SK-N-SH (cell line): ENCODE results near the gene CSNK2A3. TPM values are rescaled to one million over a fixed set of nuclear protein-coding genes. Genes with fewer than 3 reads are reported as not detected.

Experiments
- CTCF ChIA-PET: fragments of 300-600, 350-600 bp; formaldehyde crosslinking; extraction: SDS; loops from one replicate; lab custom pipeline; 2021; lab: Yijun Ruan, JAX
- POLR2A ChIA-PET: fragments of 350-600 bp; sonication (Branson Sonifier 250); formaldehyde crosslinking; extraction: SDS; loops from one replicate; lab custom pipeline; 2020; ENCODE audit warnings: antibody characterized with exemption, inconsistent platforms; lab: Yijun Ruan, JAX
- DNase-seq: peaks from one replicate; pipeline ENCODE4 v3.0.0; 2012
- H2AFZ ChIP-seq: fragments of 200-600 bp; sonication (generic); 2 replicates; pipeline ENCODE4 v1.8.1; 2016; ENCODE audit warnings: antibody characterized with exemption, mild to moderate bottlenecking, low read depth
- H3F3A ChIP-seq: fragments of 200-600 bp; sonication (generic); replicated peaks from 2 replicates; pipeline ENCODE3; 2016; ENCODE audit warnings: antibody characterized with exemption, mild to moderate bottlenecking; ENCODE audit not compliant: insufficient read depth
- H3K27ac ChIP-seq, 2 experiments: fragments of 200-500 bp in 1 of 2; fragments of 200-600 bp in 1 of 2; sonication (Bioruptor generic) in 1 of 2; sonication (generic), shearing (Covaris generic) in 1 of 2; 2 replicates each; pipeline versions ENCODE4 v1.5.1 to v1.6.1; 2014 to 2016; ENCODE audit warnings: low read depth in 2 of 2, inconsistent platforms in 1 of 2, low read length in 1 of 2, mild to moderate bottlenecking in 1 of 2, mixed read lengths in 1 of 2
- H3K27me3 ChIP-seq: fragments of 200-600 bp; sonication (generic), shearing (Covaris generic); 2 replicates; pipeline ENCODE4 v1.6.1; 2016; ENCODE audit warnings: mixed run types; ENCODE audit not compliant: insufficient read depth
- H3K36me3 ChIP-seq, 2 experiments: fragments of 200-500 bp in 1 of 2; fragments of 200-600 bp in 1 of 2; sonication (Bioruptor generic) in 1 of 2; sonication (generic) in 1 of 2; replicated peaks in 1 of 2; 2 replicates each; pipeline versions ENCODE3 to v1.5.1; 2014 to 2016; ENCODE audit warnings: low read length in 1 of 2, mild to moderate bottlenecking in 1 of 2; ENCODE audit not compliant: insufficient read depth in 2 of 2, control insufficient read depth in 1 of 2
- H3K4me1 ChIP-seq, 2 experiments: fragments of 200-500 bp in 1 of 2; fragments of 200-600 bp in 1 of 2; sonication (Bioruptor generic) in 1 of 2; sonication (generic), shearing (Covaris generic) in 1 of 2; 2 replicates each; pipeline versions ENCODE4 v1.5.1 to v1.6.1; 2014 to 2016; ENCODE audit warnings: low read depth in 1 of 2, low read length in 1 of 2, mixed run types in 1 of 2; ENCODE audit not compliant: insufficient read depth in 2 of 2, control insufficient read depth in 1 of 2
- H3K4me2 ChIP-seq: fragments of 200-600 bp; sonication (generic), shearing (Covaris generic); 2 replicates; pipeline ENCODE4 v1.6.1; 2017; ENCODE audit warnings: mixed run types
- H3K4me3 ChIP-seq, 2 experiments: fragments of 200-500 bp in 1 of 2; fragments of 200-600 bp in 1 of 2; sonication (Bioruptor generic) in 1 of 2; sonication (generic), shearing (Covaris generic) in 1 of 2; 2 replicates each; pipeline versions ENCODE4 v1.5.1 to v1.8.1; 2014 to 2016; ENCODE audit warnings: low read depth in 2 of 2, inconsistent platforms in 1 of 2, low read length in 1 of 2, mild to moderate bottlenecking in 1 of 2, mixed read lengths in 1 of 2, moderate library complexity in 1 of 2
- H3K79me2 ChIP-seq: fragments of 200-600 bp; sonication (generic); 2 replicates; pipeline ENCODE4 v1.8.1; 2017; ENCODE audit warnings: mild to moderate bottlenecking; ENCODE audit not compliant: insufficient read depth
- H3K9ac ChIP-seq: fragments of 200-600 bp; sonication (generic); 2 replicates; pipeline ENCODE4 v1.6.1; 2017; ENCODE audit warnings: mixed run types
- H3K9me2 ChIP-seq: fragments of 200-600 bp; sonication (generic); 2 replicates; pipeline ENCODE4 v1.6.1; 2017; ENCODE audit warnings: mixed run types
- H3K9me3 ChIP-seq: fragments of 200-600 bp; sonication (generic); 2 replicates; pipeline ENCODE4 v1.6.1; 2017; ENCODE audit warnings: mixed run types, mild to moderate bottlenecking, moderate library complexity
- H4K20me1 ChIP-seq: fragments of 200-600 bp; sonication (generic); 2 replicates; pipeline ENCODE4 v1.6.1; 2017; ENCODE audit warnings: mild to moderate bottlenecking, mixed run types; ENCODE audit not compliant: insufficient read depth
- EZH2phosphoT487 ChIP-seq: fragments of 200-600 bp; sonication (generic); IDR thresholded peaks from 2 replicates; pipeline ENCODE4 v1.6.1; 2017; ENCODE audit warnings: low read depth, mixed run types, mild to moderate bottlenecking, antibody characterized with exemption, moderate library complexity, borderline replicate concordance
- GABPA ChIP-seq: IDR thresholded peaks from 2 replicates; pipeline ENCODE4 v1.4.0; 2012; ENCODE audit warnings: low read depth, mild to moderate bottlenecking
- MEF2A ChIP-seq: IDR thresholded peaks from 2 replicates; pipeline ENCODE4 v1.4.0; 2012; ENCODE audit warnings: low read depth, borderline replicate concordance
- MXI1 ChIP-seq: IDR thresholded peaks from 2 replicates; pipeline ENCODE4 v1.6.1; 2012; ENCODE audit warnings: mild to moderate bottlenecking, low read depth, low read length, improper control_type of control experiment
- NRF1 ChIP-seq: IDR thresholded peaks from 2 replicates; pipeline ENCODE4 v1.6.1; 2012; ENCODE audit warnings: low read depth, mild to moderate bottlenecking, low read length
- POLR2AphosphoS5 ChIP-seq: IDR thresholded peaks from 2 replicates; pipeline ENCODE4 v1.6.1; 2012; ENCODE audit warnings: low read depth, low read length
- RAD21 ChIP-seq: IDR thresholded peaks from 2 replicates; pipeline ENCODE4 v1.6.1; 2012; ENCODE audit warnings: mild to moderate bottlenecking, low read length
- SMC3 ChIP-seq: IDR thresholded peaks from 2 replicates; pipeline ENCODE4 v1.6.1; 2012; ENCODE audit warnings: low read depth, low read length, improper control_type of control experiment
- TAF1 ChIP-seq: IDR thresholded peaks from 2 replicates; pipeline ENCODE4 v1.6.1; 2012; ENCODE audit warnings: low read depth, mild to moderate bottlenecking, low read length, moderate library complexity, borderline replicate concordance
- TEAD4 ChIP-seq: IDR thresholded peaks from 2 replicates; pipeline ENCODE4 v1.4.0; 2012; ENCODE audit warnings: mild to moderate bottlenecking, borderline replicate concordance; ENCODE audit not compliant: insufficient read depth
- YY1 ChIP-seq: IDR thresholded peaks from 2 replicates; pipeline ENCODE4 v1.4.0; 2012; ENCODE audit warnings: low read depth, mild to moderate bottlenecking
- WGBS: methylation state at CpG from one replicate; pipeline ENCODE4 v1.1.6; 2017; ENCODE audit warnings: low lambda C conversion rate; 5-methylcytosine and 5-hydroxymethylcytosine counted together
- polyA plus RNA-seq, 3 experiments: library from polyadenylated mRNA; depleted of rRNA; stranded (reverse); fragments of >200 nt; gene quantifications; 2 replicates each; pipeline ENCODE4 v1.2.3, GENCODE V29; 2012
- TF ChIP-seq, protein P1 (sequence below): IDR thresholded peaks from 2 replicates; pipeline ENCODE4 v1.4.0; 2012; ENCODE audit warnings: low read depth, borderline replicate concordance
- TF ChIP-seq, protein P2 (sequence below): IDR thresholded peaks from 2 replicates; pipeline ENCODE4 v1.4.0; 2012; ENCODE audit warnings: low read depth
- TF ChIP-seq, protein P3 (sequence below): IDR thresholded peaks from 2 replicates; pipeline ENCODE4 v1.6.1; 2012; ENCODE audit warnings: mild to moderate bottlenecking, low read depth, low read length, moderate library complexity
- TF ChIP-seq, protein P4 (sequence below): fragments of 150-350 bp; IDR thresholded peaks from 2 replicates; pipeline ENCODE4 v1.6.1; 2017; ENCODE audit warnings: antibody characterized with exemption, low read length, low read depth, borderline replicate concordance
- TF ChIP-seq, protein P5 (sequence below): fragments of 200-600 bp; sonication (generic); IDR thresholded peaks from 2 replicates; pipeline ENCODE4 v1.6.1; 2017; ENCODE audit warnings: antibody characterized with exemption, mild to moderate bottlenecking, moderate library complexity
- TF ChIP-seq, protein P6 (sequence below): IDR thresholded peaks from 2 replicates; pipeline ENCODE4 v1.4.0; 2012; ENCODE audit warnings: low read depth, borderline replicate concordance

Gene CSNK2A3
- polyA plus RNA-seq, 1 of the 3 experiments (the other 2 are of a cell fraction) = 0.31 TPM

DNA sequence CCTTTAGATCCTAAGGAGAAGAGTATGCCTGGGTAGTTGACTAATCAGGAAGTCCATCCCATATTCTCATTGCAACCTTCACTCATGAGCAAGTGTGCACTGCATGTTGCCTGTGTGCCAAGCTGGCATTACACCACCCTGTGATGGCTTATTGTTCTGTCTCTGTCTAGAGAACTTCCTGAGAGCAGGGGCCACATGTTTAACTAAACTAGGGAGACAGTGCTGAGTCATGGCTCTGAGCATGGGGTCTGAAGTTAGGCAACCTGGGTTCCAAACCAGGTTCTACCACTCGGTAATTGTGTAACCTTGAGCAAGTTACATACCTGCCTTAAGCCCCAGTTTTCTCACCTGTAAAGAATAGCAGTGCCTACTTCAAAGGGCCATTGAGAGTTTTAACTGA lies 39.6 kb downstream of the CSNK2A3 start:
- CTCF ChIA-PET = interaction anchor here (1.3 to 2.0 kb wide), 2 partner anchors 19 to 475 kb away, joined by 4 to 5 read pairs; no protein-coding TSS in a partner anchor
- Histone ChIP-seq H4K20me1 (no peaks in the 10 kb centered on the region), H3K9ac (no peak overlapping the region), H3K4me1 (no peaks in the 10 kb centered on the region; a peak in 1 of 4 replicates), H3K4me3 (no peak overlapping the region), H3F3A (no peaks in the 10 kb centered on the region), H3K79me2 (no peaks in the 10 kb centered on the region), H3K36me3 (no peaks in the 10 kb centered on the region), H3K4me2 (no peak overlapping the region), H3K27ac (no peak overlapping the region), H2AFZ (no peak overlapping the region), H3K9me3 (no peaks in the 10 kb centered on the region), H3K27me3 (no peaks in the 10 kb centered on the region), H3K9me2 (no peaks in the 10 kb centered on the region)
- POLR2A ChIA-PET = no interaction called here
- DNase-seq = no peak
- 71% methylated on average over 1 of the region's 1 CpG for WGBS
- no peak for TF ChIP-seq NRF1
- TF ChIP-seq, protein P1, sequence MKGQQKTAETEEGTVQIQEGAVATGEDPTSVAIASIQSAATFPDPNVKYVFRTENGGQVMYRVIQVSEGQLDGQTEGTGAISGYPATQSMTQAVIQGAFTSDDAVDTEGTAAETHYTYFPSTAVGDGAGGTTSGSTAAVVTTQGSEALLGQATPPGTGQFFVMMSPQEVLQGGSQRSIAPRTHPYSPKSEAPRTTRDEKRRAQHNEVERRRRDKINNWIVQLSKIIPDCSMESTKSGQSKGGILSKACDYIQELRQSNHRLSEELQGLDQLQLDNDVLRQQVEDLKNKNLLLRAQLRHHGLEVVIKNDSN = no peak
- TF ChIP-seq RAD21 = no peak
- TF ChIP-seq, protein P2, sequence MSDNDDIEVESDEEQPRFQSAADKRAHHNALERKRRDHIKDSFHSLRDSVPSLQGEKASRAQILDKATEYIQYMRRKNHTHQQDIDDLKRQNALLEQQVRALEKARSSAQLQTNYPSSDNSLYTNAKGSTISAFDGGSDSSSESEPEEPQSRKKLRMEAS = no peak
- no peak for TF ChIP-seq SMC3
- TF ChIP-seq, protein P3, sequence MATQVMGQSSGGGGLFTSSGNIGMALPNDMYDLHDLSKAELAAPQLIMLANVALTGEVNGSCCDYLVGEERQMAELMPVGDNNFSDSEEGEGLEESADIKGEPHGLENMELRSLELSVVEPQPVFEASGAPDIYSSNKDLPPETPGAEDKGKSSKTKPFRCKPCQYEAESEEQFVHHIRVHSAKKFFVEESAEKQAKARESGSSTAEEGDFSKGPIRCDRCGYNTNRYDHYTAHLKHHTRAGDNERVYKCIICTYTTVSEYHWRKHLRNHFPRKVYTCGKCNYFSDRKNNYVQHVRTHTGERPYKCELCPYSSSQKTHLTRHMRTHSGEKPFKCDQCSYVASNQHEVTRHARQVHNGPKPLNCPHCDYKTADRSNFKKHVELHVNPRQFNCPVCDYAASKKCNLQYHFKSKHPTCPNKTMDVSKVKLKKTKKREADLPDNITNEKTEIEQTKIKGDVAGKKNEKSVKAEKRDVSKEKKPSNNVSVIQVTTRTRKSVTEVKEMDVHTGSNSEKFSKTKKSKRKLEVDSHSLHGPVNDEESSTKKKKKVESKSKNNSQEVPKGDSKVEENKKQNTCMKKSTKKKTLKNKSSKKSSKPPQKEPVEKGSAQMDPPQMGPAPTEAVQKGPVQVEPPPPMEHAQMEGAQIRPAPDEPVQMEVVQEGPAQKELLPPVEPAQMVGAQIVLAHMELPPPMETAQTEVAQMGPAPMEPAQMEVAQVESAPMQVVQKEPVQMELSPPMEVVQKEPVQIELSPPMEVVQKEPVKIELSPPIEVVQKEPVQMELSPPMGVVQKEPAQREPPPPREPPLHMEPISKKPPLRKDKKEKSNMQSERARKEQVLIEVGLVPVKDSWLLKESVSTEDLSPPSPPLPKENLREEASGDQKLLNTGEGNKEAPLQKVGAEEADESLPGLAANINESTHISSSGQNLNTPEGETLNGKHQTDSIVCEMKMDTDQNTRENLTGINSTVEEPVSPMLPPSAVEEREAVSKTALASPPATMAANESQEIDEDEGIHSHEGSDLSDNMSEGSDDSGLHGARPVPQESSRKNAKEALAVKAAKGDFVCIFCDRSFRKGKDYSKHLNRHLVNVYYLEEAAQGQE = no peak
- TF ChIP-seq TEAD4 = no peak
- TF ChIP-seq, protein P4, sequence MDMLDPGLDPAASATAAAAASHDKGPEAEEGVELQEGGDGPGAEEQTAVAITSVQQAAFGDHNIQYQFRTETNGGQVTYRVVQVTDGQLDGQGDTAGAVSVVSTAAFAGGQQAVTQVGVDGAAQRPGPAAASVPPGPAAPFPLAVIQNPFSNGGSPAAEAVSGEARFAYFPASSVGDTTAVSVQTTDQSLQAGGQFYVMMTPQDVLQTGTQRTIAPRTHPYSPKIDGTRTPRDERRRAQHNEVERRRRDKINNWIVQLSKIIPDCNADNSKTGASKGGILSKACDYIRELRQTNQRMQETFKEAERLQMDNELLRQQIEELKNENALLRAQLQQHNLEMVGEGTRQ = no peak
- no peak for TF ChIP-seq EZH2phosphoT487
- no peak for TF ChIP-seq POLR2AphosphoS5
- no peak for TF ChIP-seq TAF1
- no peak for TF ChIP-seq YY1
- no peak for TF ChIP-seq MXI1

DNA sequence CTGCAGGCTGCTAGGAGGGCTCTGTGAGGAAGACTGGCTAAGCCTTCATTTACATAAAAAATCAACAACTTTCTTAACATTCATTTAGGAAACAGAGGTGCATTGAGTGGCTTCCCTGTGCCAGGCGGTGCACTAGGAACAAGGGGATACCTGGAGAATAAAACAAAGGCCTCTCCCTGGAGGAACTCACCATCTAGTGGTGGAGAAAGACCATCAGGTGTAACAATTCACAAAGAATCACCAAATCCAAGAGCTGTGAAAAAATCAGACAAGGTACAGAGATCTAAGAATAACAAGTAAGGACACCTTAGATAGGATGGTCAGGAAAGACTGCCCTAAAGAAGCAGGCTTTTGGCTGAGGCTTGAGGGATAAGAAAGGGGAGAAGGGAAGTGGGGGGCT lies 40.3 kb downstream of the CSNK2A3 start:
- H3K4me1 ChIP-seq = no peaks in the 10 kb centered on the region; a peak in 1 of 4 replicates
- CTCF ChIA-PET = no interaction called here

More for the DNA sequence above, 40.3 kb downstream of the CSNK2A3 start:
- no peak for DNase-seq
- H3K9me3 ChIP-seq = no peaks in the 10 kb centered on the region
- 40% methylated on average over 1 of the region's 1 CpG for WGBS
- no peak overlapping the region for H3K27ac ChIP-seq
- no peak overlapping the region for H3K4me2 ChIP-seq
- H3K27me3 ChIP-seq = no peaks in the 10 kb centered on the region
- H3K9ac ChIP-seq = no peak overlapping the region
- H3K36me3 ChIP-seq = no peaks in the 10 kb centered on the region
- H3K4me3 ChIP-seq = no peak overlapping the region
- H3K9me2 ChIP-seq = no peaks in the 10 kb centered on the region
- H2AFZ ChIP-seq = no peak overlapping the region
- POLR2A ChIA-PET = no interaction called here
- no peak for TF ChIP-seq POLR2AphosphoS5
- TF ChIP-seq GABPA = no peak
- TF ChIP-seq, protein P4 = no peak
- no peak for TF ChIP-seq MEF2A
- no peak for TF ChIP-seq RAD21
- TF ChIP-seq NRF1 = no peak
- TF ChIP-seq, protein P5, sequence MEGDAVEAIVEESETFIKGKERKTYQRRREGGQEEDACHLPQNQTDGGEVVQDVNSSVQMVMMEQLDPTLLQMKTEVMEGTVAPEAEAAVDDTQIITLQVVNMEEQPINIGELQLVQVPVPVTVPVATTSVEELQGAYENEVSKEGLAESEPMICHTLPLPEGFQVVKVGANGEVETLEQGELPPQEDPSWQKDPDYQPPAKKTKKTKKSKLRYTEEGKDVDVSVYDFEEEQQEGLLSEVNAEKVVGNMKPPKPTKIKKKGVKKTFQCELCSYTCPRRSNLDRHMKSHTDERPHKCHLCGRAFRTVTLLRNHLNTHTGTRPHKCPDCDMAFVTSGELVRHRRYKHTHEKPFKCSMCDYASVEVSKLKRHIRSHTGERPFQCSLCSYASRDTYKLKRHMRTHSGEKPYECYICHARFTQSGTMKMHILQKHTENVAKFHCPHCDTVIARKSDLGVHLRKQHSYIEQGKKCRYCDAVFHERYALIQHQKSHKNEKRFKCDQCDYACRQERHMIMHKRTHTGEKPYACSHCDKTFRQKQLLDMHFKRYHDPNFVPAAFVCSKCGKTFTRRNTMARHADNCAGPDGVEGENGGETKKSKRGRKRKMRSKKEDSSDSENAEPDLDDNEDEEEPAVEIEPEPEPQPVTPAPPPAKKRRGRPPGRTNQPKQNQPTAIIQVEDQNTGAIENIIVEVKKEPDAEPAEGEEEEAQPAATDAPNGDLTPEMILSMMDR = no peak
- TF ChIP-seq, protein P6, sequence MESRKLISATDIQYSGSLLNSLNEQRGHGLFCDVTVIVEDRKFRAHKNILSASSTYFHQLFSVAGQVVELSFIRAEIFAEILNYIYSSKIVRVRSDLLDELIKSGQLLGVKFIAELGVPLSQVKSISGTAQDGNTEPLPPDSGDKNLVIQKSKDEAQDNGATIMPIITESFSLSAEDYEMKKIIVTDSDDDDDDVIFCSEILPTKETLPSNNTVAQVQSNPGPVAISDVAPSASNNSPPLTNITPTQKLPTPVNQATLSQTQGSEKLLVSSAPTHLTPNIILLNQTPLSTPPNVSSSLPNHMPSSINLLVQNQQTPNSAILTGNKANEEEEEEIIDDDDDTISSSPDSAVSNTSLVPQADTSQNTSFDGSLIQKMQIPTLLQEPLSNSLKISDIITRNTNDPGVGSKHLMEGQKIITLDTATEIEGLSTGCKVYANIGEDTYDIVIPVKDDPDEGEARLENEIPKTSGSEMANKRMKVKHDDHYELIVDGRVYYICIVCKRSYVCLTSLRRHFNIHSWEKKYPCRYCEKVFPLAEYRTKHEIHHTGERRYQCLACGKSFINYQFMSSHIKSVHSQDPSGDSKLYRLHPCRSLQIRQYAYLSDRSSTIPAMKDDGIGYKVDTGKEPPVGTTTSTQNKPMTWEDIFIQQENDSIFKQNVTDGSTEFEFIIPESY = no peak
- H3K79me2 ChIP-seq = no peaks in the 10 kb centered on the region
- H4K20me1 ChIP-seq = no peaks in the 10 kb centered on the region
- H3F3A ChIP-seq = no peaks in the 10 kb centered on the region
